ENCODE results near the gene TIMM10B.

DNA sequence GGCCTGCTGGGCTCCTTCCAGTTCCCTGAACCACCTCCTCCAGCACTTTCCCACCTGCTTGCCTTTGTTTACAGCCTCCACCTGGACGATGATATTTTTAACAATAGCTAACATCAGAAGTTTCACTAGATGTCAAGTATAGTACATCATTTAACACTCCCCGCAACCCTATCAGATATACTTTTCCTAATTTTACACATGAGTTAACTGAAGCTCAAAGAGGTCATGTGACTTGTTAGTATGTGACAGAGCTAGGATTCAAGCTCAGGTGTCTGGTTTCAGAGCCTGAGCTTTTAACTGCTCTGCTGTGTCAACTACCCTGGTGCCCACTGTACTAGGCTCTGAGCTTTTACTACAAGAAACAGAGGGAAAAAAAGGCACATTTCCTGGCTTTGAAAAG lies 26.2 kb upstream of the TIMM10B start:
- TF ChIP-seq RAD21 (IDR thresholded peaks at IDR 0.05; ENCODE audit: low read length) (no peak), CTCF (conservative IDR thresholded peaks at IDR 0.05; ENCODE audit: low read depth, low read length) (no peak), RFX5 (IDR thresholded peaks at IDR 0.05; ENCODE audit: low read depth, low read length) (no peak), MXI1 (IDR thresholded peaks at IDR 0.05; ENCODE audit: borderline replicate concordance, low read depth, low read length) (no peak), RCOR1 (IDR thresholded peaks at IDR 0.05; ENCODE audit: insufficient replicate concordance, low read length) (no peak), CEBPB (IDR thresholded peaks at IDR 0.05; ENCODE audit: low read depth, low read length) (no peak)

Measured in IMR-90 (cell line).